GM18499 (cell line): ENCODE measurements around the gene HSBP1L1.
A peak's percentile ranks its signal among the peaks of the same experiment; 100 is the strongest.

Source experiments
- ATAC-seq: cut with Tn5 transposase; IDR thresholded peaks from one replicate; pipeline ENCODE4 v1.9.1; 2021; ENCODE audit warnings: moderate number of reproducible peaks; ENCODE audit not compliant: insufficient read depth, unreplicated experiment

HSBP1L1 gene

GRCh38 chr18:79944126-79944731 lies 20.2 kb upstream of the HSBP1L1 start:
- no peak for ATAC-seq

GRCh38 chr18:79944746-79945117 lies 19.7 kb upstream of the HSBP1L1 start:
- ATAC-seq, result no peak

DNA sequence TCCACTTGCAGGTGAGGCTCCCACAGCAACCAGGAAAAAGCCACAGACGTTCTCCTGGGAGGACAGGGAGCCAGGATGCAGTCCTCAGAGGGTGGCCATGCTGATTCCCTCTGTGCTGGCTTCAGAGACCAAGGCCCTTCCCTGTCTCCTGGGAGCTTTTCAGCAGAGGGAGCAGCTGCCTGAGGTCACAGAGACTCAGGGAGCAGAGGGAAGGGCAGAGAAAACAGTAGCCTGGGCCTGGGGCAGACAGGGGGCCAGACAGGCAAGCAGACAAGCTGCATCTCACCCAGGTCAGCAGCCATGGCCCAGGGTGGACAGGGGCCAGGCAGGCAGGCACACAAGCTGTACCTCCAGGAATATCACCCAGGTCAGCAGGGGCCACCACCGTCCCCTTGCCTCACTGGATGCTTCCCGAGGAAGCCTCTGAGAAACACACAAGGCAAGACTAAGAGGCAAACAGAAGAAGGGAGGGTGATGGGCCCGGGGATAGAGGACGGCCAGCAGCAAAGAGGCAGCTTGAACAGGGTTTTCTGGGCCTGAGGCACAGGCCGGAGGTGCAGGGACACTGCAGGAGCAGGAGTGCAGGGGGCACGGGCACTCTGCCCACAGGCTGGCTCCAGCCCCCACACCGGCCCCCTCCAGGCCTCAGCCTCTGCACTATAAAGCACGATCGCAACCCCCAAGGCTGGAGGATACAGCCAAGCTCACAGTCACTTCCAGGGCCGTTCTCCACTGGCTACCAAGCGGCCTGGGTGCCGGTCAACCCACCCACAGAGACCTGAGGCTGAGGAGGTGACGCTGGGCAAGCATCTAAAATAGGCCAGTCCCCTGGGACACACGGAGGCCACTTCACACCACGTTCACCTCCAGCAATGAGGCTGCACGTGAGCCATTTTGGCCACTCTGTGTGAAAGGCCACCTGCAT lies 19.1 kb upstream of the HSBP1L1 start:
- ATAC-seq, result no peak

DNA sequence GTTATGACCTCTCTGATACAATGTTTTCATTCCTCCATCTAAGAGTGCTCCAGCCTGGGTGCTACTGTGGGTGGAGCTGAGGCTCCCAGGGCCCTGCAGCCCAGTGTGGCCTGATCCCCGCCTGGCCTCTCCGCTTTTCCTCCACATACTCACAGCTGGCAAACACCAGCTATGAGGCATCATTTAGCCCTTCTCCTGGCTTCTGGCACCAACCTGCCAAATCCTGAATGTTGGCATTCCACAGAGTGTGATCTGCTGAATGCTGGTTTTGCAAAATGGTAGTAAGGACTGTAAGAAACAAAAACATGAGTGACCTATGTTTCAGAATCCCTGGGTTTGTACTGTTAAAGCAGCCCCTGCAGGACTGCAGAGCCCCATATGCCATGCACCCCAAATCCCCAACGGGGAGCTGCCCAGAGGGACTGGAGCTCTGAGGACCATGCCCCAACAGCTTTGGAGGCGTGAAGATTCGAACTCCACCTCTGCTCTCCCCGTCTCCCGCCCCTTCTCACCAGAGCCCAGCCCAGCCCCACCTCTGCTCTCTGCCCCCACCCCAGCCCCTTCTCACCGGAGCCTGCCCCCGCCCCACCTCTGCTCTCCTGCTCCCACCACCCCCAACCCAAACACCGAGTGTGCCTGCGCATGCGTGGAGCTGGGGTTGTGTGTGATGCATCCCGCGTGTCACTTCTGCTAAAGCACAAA lies 17.2 kb upstream of the HSBP1L1 start:
- no peak for ATAC-seq

- ATAC-seq, result no peak
Observed at GRCh38 chr18:79947881-79948610, 16.4 kb upstream of the HSBP1L1 start.

GRCh38 chr18:79948719-79949411 lies 15.6 kb upstream of the HSBP1L1 start:
- ATAC-seq, result no peak

DNA sequence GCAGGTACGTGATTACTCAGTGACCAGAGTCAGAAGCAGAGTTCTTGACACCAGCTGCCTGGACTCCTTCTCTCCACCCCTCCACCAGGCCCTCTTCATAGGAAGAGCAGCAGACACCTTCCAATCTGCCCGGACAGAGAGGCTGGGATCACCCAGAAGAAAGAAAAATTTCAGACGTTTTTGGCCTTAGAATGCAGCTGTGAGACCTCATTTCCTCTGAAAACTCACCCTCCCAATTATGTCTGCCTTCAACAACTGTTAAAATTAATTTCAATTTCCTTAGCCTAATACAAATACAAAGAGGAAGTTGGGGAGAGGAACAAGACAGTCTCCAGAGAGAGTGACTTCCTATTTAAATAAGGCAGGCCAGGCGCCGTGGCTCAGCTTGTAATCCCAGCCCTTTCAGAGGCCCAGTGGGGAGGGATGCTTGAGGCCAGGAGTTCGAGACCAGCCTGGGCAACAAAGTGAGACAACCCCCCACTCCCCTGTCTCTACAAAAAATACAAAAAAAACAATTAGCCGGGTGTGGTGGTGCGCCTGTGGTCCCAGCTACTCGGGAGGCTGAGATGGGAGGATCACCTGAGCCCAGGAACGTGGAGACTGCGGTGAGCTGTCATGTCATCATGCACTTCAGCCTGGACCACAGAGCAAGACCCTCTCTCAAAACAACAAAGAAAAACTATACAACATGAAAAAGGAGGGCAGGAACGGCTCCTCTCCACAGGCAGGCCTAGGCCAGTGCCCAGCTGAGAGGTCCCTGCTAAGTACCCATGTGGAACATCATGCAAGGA lies 14.6 kb upstream of the HSBP1L1 start:
- ATAC-seq, result no peak

DNA sequence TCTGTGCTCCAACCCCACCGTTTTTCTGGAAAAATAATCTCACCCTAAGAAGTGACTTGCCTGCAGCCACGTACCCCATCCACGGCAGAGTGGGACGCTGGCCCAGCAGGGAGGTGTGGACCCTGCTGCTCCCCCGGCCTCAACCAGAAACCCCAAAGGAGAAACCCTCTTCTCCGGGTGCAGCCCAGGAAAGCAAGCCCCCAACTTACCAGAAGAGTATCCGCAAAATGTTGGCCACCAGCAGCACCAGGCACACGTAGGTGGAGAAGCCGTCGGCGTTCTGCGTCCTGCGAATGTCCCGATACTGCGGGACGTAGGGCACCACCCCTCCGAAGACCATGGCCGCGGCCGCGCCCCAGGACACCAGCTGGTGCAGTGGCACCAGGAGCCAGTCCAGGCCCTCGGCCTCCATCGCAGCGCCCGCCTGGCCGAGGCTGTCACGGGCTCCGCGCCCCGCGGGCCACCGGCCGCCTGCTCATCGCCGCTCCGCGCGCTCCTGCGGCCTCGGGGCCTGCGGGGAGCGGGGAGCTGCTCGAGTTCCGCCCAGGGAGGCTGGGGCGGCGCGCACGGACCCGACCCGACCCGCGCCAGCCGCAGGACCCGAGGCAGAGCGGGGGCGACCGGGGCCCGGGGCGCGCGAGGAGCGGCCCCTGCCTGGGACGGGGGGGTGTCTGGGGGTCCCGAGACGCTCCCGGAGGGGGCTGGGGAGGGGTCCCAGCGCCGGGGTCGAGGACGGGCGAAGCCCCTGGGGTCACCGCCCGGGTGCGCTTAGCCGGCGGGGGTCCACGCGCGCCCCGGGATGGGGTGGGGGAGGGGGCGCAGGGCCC lies 13.7 kb upstream of the HSBP1L1 start:
- ATAC-seq, result no peak

GRCh38 chr18:79951545-79952455 lies 12.6 kb upstream of the HSBP1L1 start, which contains the start of gene SLC66A2:
SLC66A2 (minus strand) TSS chr18:79951653; CDS start chr18:79950926, 727 bp downstream.
- peak; percentile 30 for ATAC-seq

- ATAC-seq, result no peak
Observed at GRCh38 chr18:79952456-79952995, 11.9 kb upstream of the HSBP1L1 start.

- ATAC-seq, result no peak
Observed at GRCh38 chr18:79952996-79953559, 11.4 kb upstream of the HSBP1L1 start.

DNA sequence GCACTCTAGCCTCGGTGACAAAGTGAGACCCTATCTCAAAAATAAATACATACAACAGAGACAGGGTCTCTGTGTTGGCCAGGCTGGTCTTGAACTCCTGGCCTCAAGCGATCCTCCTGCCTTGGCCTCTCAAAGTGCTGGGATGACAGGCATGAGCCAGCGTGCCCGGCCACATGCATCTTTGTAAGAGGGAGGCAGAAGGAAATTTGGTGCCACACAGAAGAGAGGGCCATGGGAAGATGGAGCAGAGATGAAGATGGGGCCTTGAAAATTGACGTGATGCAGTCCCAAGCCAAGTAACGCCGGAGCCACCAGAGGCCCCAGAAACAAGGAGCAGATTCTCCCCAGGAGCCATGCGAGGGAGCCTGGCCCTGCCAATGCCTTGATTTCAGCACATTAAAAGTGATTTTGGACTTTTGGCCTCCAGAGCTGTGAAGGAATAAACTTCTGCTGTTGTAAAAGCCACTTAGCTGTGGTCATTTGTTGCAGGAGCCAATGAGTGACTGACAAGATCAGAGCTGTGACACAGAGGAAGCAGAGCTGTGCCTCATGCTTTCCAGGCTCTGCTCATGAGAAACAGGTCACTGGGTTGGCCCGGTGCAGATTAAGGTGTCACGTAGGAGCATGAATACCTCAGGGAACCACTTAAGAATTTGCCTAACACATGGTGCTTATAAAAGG lies 10.3 kb upstream of the HSBP1L1 start:
- no peak for ATAC-seq

DNA sequence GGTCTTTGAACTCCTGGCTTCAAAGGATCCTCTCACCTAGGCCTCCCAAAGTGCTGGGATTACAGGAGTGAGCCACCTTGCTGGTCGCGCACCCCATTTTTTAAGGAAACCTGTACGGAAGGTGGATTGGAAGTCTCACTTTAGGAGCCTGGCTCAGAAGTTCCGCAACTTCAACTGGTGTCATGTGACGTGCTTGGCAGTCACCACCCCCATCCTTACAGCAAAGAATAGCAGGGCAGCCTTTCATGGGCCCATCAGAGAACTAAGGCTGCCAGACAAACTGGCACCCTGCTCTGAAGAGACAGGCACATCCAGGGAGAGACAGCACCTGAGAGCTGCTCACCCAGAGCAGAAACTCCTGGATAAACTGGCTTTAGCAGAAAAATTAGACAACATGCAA lies 9.7 kb upstream of the HSBP1L1 start:
- no peak for ATAC-seq

- ATAC-seq, result no peak
Observed at GRCh38 chr18:79955302-79956075, 9.0 kb upstream of the HSBP1L1 start.

DNA sequence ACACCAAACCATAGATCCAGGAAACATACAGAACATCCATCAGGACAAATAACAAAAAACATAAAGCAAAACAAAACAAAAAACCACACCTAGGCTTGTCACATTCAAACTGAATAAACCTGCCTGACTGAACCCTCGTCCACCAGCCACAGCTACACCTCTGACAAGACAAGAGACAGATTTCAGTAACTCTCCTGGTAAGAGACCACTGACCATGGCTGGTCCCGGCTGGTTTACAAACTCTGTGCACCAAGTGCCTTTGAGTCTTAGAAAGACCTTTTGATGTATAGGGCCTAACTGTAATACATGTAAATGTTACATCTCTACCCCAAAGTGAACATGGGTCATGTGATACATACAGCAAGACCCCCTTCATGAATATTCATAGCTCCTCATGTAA lies 8.2 kb upstream of the HSBP1L1 start:
- no peak for ATAC-seq
